Globus pallidus (tissue), 1 donor: Measurements from ENCODE around the gene HOXC12.

Experiments
- DNase-seq: peaks from one replicate; pipeline ENCODE4 v3.0.0-alpha.2; 2015; ENCODE audit warnings: low spot score

Gene HOXC12

GRCh38 chr12:53954694-53955035, at the start of gene HOXC12:
HOXC12 (plus strand) TSS chr12:53954903; CDS start chr12:53954930, 27 bp downstream.
- DNase-seq, result no peak

GRCh38 chr12:53907103-53907502, 47.6 kb upstream of the HOXC12 start:
- DNase-seq, result no peak

- DNase-seq, result no peak
Measured at GRCh38 chr12:53916788-53917655, 37.7 kb upstream of the HOXC12 start.

GRCh38 chr12:53924521-53925405, 29.9 kb upstream of the HOXC12 start:
- no peak for DNase-seq

GRCh38 chr12:53927220-53928029, 27.3 kb upstream of the HOXC12 start:
- DNase-seq, result no peak

- DNase-seq, result no peak
Measured at GRCh38 chr12:53928054-53928835, 26.5 kb upstream of the HOXC12 start.

GRCh38 chr12:53929527-53929926, 25.2 kb upstream of the HOXC12 start:
- DNase-seq, result no peak

GRCh38 chr12:53930591-53931255, 24.0 kb upstream of the HOXC12 start:
- DNase-seq, result no peak

- no peak for DNase-seq
Measured at GRCh38 chr12:53931844-53932581, 22.7 kb upstream of the HOXC12 start.

- DNase-seq, result no peak
Measured at GRCh38 chr12:53932915-53933314, 21.8 kb upstream of the HOXC12 start.

- DNase-seq, result no peak
Measured at GRCh38 chr12:53935383-53936341, 19.0 kb upstream of the HOXC12 start.

GRCh38 chr12:53937099-53937498, 17.6 kb upstream of the HOXC12 start:
- DNase-seq, result no peak

GRCh38 chr12:53937596-53938325, 16.9 kb upstream of the HOXC12 start:
- DNase-seq, result no peak

- no peak for DNase-seq
Measured at GRCh38 chr12:53938326-53939140, 16.2 kb upstream of the HOXC12 start, which contains the start of gene HOXC13. HOXC13 (plus strand) TSS chr12:53938831; CDS start chr12:53938907, 76 bp downstream.

- DNase-seq, result no peak
Measured at GRCh38 chr12:53939141-53940108, 15.3 kb upstream of the HOXC12 start.

GRCh38 chr12:53940443-53941014, 14.2 kb upstream of the HOXC12 start:
- no peak for DNase-seq
